ENCODE measurements around the gene SPEM3. TPM values are rescaled to one million over a fixed set of nuclear protein-coding genes. Genes with fewer than 3 reads are reported as not detected.

SPEM3 gene
- total and polyA plus RNA-seq, 4 donors = not detected

- H3K27me3 ChIP-seq (ENCODE audit: control insufficient read depth in 3 of 3, insufficient read depth in 3 of 3, low read length in 2 of 3) = no peaks in the 10 kb centered on the region
- no peaks in the 10 kb centered on the region for H3K9me3 ChIP-seq (ENCODE audit: control insufficient read depth in 4 of 4, insufficient read depth in 3 of 4, low read length in 3 of 4)
- H3K4me3 ChIP-seq = no peak overlapping the region
- H3K4me1 ChIP-seq (ENCODE audit: control insufficient read depth in 5 of 5, insufficient read depth in 5 of 5, low read length in 5 of 5) = peaks cover 0 to 11% (median 4%) of the 10 kb centered on the region in 5 donors
- H3K36me3 ChIP-seq (ENCODE audit: control insufficient read depth in 4 of 4, insufficient read depth in 4 of 4, low read length in 4 of 4) = peaks cover 2 to 40% (median 13%) of the 10 kb centered on the region in 4 donors
- H3K27ac ChIP-seq (ENCODE audit: low read depth in 1 of 2, low read length in 1 of 2) = no peak overlapping the region
- no peak for TF ChIP-seq CTCF (IDR thresholded peaks at IDR 0.05; ENCODE audit: control extremely low read depth, extremely low read depth)
- DNase-seq (no peak), ATAC-seq (ENCODE audit: insufficient read depth, low FRiP score) (no peak)
- 90 to 93% methylated on average over 14 of the region's 14 CpGs for WGBS, 2 donors
- no peak overlapping the region for H3K9ac ChIP-seq (ENCODE audit: insufficient read depth in 1 of 2, low read length in 2 of 2)
Observed at GRCh38 chr17:7463372-7463846, 34.8 kb downstream of the SPEM3 start.

GRCh38 chr17:7464081-7464480 lies 35.4 kb downstream of the SPEM3 start:
- Histone ChIP-seq H3K4me1 (ENCODE audit: control insufficient read depth in 5 of 5, insufficient read depth in 5 of 5, low read length in 5 of 5) (peaks cover 0 to 11% (median 4%) of the 10 kb centered on the region in 5 donors), H3K9ac (ENCODE audit: insufficient read depth in 1 of 2, low read length in 2 of 2) (no peak overlapping the region), H3K4me3 (no peak overlapping the region), H3K36me3 (ENCODE audit: control insufficient read depth in 4 of 4, insufficient read depth in 4 of 4, low read length in 4 of 4) (peaks cover 2 to 40% (median 15%) of the 10 kb centered on the region in 4 donors), H3K9me3 (ENCODE audit: control insufficient read depth in 4 of 4, insufficient read depth in 3 of 4, low read length in 3 of 4) (no peaks in the 10 kb centered on the region), H3K27me3 (ENCODE audit: control insufficient read depth in 3 of 3, insufficient read depth in 3 of 3, low read length in 2 of 3) (no peaks in the 10 kb centered on the region), H3K27ac (ENCODE audit: low read depth in 1 of 2, low read length in 1 of 2) (no peak overlapping the region)
- no peak for TF ChIP-seq CTCF (IDR thresholded peaks at IDR 0.05; ENCODE audit: control extremely low read depth, extremely low read depth)
- WGBS, 2 donors = 90% methylated on average over 9 of the region's 9 CpGs
- no peak for ATAC-seq (ENCODE audit: insufficient read depth, low FRiP score)
- DNase-seq = no peak

- Histone ChIP-seq H3K36me3 (ENCODE audit: control insufficient read depth in 4 of 4, insufficient read depth in 4 of 4, low read length in 4 of 4) (peaks cover 2 to 40% (median 15%) of the 10 kb centered on the region in 4 donors), H3K9me3 (ENCODE audit: control insufficient read depth in 4 of 4, insufficient read depth in 3 of 4, low read length in 3 of 4) (no peaks in the 10 kb centered on the region), H3K4me1 (ENCODE audit: control insufficient read depth in 5 of 5, insufficient read depth in 5 of 5, low read length in 5 of 5) (peaks cover 0 to 13% (median 4%) of the 10 kb centered on the region in 5 donors), H3K27me3 (ENCODE audit: control insufficient read depth in 3 of 3, insufficient read depth in 3 of 3, low read length in 2 of 3) (no peaks in the 10 kb centered on the region), H3K27ac (ENCODE audit: low read depth in 1 of 2, low read length in 1 of 2) (peak overlapping the region in 1 of 2 donors; percentile 59), H3K9ac (ENCODE audit: insufficient read depth in 1 of 2, low read length in 2 of 2) (no peak overlapping the region), H3K4me3 (no peak overlapping the region)
- 76 to 85% methylated on average over 33 of the region's 33 CpGs for WGBS, 2 donors
- TF ChIP-seq CTCF (IDR thresholded peaks at IDR 0.05; ENCODE audit: control extremely low read depth, extremely low read depth) = no peak
- peak in 2 of 3 donors; percentile 54 to 57 for DNase-seq
- no peak for ATAC-seq (ENCODE audit: insufficient read depth, low FRiP score)
Observed at GRCh38 chr17:7465597-7466275, 37.1 kb downstream of the SPEM3 start.

All from lung (tissue), 12 donors.